HG03064 (cell line): ENCODE results near the gene TSPAN31.

Experiments
- ATAC-seq: cut with Tn5 transposase; IDR thresholded peaks from one replicate; pipeline ENCODE4 v1.9.1; 2021; ENCODE audit warnings: low read depth; ENCODE audit not compliant: unreplicated experiment

Gene TSPAN31

DNA sequence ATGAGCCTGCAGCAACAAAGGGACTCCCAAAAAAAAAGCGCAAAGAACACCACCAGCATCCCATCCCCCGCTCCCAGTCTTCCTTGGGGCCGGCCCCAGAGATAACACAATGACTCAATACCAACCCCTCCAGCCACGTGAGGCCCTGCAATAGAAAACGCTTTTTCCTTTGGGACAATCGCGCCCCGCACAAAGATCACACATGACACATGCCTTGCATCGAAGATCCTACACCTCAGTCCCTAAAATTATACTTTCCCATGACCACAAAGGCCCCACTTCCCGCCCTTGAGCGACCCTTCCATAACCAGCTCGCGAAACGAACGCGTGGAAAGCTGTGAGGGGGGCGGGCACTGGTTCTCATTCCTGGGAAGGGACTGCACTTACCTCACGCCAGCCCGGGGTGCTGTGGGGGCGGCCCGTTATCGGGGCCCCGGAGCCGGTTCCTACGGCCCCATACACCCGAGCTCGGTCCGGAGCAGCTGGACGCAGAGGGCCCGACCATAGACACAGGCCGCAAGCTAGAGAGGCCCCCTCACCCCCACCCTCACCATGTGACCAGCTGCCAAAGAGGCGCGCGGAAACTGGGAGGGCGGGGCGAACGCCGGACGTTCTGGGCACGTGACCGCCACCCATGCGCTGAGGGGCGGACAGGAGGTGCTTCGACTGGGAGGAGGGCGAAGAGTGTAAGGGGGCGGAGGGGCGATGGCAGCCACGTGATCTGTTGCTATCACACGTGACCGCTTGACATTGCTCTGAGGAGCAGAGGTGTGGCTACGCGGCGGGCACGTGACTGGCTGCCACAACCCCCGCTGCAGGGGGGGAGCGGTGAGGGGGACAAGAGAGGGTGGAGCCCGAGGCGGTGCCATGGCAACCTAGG is 7.2 kb downstream of the TSPAN31 start, which contains the start of gene CDK4:
Gene CDK4, minus strand, starts transcription at position 523 of the 880 bp plus-strand sequence. CDS start 593 bp downstream, outside the sequence.
- peak; percentile 63 for ATAC-seq

DNA sequence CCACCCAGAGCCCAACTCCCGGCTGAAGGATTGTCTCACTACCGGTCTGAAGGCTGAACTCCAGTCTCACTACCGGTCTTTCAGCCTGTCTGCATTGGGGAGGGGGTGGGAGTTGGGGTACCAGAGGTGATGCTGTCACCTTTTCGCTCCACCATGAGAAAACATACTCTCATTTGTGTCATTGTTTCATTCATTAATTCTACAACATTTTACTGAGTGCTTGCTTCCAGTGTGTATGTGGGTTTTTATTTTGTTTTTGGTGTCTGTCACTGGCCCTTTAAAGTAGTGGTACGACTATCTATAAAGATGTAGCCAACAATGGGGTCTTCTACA is 7.8 kb downstream of the TSPAN31 start:
- ATAC-seq = no peak

- ATAC-seq = no peak
Measured at GRCh38 chr12:57753756-57754337, 9.0 kb downstream of the TSPAN31 start.

- ATAC-seq = peak; percentile 29
Measured at GRCh38 chr12:57754411-57755193, 9.8 kb downstream of the TSPAN31 start, which contains the start of gene MARCHF9. Gene MARCHF9, plus strand, starts transcription at chr12:57755103. Its CDS starts 426 bp downstream, at chr12:57755529.

- ATAC-seq = no peak
Measured at GRCh38 chr12:57755194-57755453, 10.3 kb downstream of the TSPAN31 start.

- no peak for ATAC-seq
Measured at GRCh38 chr12:57755454-57756372, 10.9 kb downstream of the TSPAN31 start.

GRCh38 chr12:57756406-57757341 is 11.8 kb downstream of the TSPAN31 start:
- ATAC-seq = no peak

- ATAC-seq = no peak
Measured at GRCh38 chr12:57757771-57758170, 12.9 kb downstream of the TSPAN31 start.

DNA sequence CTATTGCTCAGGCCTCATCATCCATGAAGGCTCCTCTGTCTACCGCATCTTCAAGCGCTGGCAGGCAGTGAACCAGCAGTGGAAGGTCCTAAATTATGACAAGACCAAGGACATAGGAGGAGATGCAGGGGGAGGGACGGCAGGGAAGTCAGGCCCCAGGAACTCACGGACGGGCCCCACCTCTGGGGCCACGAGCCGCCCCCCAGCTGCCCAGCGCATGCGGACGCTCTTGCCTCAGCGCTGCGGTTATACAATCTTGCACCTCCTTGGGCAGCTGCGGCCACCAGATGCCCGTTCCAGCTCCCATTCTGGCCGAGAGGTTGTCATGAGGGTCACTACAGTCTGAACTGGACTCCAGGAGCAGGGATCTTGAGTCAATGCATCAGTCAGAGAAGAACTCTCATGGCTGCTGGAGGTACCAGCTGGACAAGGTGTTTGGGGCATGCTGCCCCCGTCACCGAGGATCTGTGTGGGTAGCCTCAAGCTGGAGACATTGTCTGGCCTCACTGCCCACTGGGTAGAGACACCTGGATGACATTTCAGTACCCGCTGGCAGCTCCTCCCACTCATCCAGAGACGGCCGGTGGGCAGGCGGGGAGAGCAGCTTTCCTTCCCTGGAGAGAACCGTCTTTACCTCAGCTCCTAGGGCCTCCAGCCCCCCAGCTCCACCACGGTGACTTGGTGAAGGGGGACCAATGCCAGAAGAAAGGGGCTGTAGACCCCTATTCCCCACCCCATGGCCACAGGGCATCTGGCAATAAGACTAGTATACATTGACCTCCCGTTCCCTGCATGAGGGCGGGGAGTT is 13.9 kb downstream of the TSPAN31 start:
- ATAC-seq = no peak

DNA sequence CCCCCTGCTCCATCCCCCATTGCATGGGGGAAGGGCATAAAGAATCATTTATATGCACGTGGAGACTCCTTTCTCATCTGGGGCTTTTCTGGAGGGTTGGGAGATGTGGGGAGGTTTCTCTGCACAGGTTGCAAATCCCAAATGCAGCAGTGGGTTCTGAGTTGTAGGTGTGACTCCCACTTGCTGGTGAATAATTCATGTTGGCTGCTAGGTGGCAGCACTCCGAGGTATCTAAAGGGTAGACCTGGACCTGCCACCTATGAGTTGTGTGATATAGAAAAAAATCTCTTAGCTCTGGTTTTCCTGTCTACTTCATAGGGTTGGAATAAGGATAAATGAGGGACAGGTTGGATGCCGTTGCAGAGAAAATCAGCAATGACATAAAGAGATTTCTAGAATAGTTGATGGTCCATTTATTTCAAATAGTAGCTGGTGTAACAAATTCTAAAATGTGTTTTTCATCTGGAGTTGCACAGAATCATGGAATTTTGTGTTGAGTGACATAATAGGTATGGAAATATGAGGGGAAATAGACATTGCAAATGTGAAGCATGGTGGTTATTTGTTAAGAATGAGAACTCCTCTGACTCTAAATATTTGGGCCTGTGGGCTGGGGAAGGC is 14.6 kb downstream of the TSPAN31 start:
- ATAC-seq = no peak

GRCh38 chr12:57760347-57760982 is 15.6 kb downstream of the TSPAN31 start:
- ATAC-seq = no peak

DNA sequence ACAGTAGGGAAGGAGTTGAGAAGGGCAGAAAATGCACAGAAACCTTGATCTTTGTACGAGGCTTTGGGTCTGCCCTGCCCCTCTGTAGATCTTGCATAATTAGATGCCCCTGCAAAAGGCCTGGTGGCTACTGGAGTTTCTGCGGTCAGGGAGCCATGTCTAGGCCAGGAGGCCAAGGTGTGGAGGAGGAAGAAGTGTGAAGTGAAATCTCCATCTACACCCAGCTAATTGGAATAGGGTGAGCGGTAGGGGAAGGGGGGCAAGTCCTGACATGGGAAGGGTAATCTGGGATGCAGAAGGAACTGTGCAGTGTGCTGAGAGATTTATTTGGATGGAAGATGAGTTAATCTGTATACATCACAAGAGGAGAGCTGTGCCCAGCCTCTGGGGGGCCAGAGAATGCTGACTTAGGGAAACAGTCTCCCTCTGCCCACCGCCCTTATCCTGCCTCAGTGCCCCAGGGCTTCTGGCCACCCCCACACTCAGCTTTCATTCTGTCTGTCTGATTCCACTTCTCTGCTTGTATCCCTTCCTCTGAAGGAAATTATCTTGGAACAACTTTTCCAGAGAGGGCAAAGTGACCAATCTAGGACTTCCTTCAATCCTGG is 16.7 kb downstream of the TSPAN31 start:
- ATAC-seq = no peak

DNA sequence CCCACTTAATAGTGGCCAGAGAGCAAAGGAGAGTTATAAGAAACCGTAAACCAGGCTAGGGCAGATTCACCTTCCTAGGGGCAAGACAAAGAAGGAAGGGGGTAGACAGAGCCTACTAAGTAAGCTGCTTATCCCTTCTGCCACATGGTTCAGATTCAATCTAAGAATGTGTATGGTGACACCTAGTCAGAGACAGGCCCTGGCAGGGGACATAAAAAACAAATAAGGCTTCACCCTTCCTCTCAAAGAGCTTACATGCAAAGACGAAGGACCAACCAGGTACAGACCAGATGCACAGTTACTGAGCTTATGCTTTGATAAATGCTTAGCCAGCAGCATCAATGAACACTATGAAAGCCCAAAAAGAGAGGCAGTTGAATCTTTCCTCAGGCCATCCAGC is 17.6 kb downstream of the TSPAN31 start:
- no peak for ATAC-seq

DNA sequence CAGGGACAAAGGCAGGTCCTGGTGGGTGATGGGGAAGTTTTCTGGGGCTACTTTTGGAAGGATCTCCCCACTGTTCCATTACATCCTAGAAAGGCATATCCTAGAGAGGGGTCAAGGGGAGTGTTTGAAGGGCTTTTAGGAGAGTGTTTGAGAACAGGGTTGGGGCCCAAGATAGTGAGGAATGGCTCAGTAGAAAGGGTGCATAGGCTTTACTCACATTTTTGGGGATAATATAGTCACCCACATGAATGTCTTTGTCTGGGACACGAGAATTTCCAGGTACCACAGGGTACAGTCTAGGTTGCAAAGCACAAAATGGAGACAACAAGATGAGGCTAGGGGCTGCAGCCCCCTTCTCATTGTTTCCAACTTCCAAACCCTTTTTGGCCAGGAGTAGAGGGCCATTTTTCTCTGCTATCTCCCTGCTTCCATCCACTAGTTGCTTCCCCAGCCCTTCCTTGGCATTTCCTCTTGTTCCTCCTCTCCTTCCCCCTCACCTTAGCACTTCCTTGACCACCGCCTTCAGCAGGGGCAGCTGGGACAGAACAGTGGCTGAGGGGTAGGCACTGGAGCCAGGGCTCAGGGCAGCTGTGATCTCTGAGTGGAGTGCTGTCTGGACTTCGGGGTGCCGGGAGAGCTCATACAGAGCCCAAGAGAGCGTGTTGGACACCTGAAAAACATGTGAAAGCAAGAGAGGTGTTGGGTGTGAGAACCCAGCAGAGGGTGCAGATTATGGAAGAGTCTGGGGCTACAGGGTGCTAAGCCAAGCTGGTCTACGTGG is 19.2 kb downstream of the TSPAN31 start:
- no peak for ATAC-seq

GRCh38 chr12:57764662-57765002 is 19.8 kb downstream of the TSPAN31 start:
- ATAC-seq = no peak

DNA sequence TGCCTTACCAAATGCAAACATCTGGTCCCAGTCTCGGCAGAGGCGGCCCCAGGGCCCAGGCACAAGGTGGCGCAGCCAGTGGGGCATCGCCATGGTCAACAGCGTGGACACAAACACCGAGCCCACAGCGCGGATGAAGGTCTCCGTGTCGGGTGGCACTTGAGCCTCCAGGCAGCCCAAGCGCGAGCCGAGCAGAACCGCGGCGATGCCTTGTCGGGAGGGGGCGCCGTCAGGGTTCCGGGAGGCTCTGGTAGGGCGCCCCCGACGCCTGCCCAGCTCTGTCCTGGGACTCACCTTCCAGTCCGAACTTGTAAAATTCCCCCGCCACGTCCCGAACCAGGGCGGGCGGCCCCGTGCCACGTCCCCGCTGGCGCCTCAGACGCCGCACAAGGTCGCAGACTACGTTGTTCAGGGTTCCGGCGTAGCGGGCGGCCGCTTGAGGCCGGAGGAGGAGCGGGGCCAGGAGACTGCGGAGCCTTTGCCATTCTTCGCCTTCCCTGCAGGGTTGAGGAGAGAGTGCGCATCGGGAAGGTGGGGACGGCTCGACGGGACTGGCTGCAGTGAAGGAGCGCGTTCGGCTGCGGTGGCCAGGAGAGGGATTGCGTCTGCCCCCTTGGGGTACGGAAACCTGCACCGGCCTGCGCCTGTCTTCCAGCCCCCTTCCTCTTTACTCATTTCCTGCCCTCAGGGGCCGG is 20.3 kb downstream of the TSPAN31 start:
- ATAC-seq = peak; percentile 57
